GM18870 (cell line): ENCODE results near the gene YES1.
A peak's percentile ranks its signal among the peaks of the same experiment; 100 is the strongest.
"Not testable (repeated sequence)": the region's sequence is repeated elsewhere in the genome, so short reads cannot be mapped to it uniquely, and the experiment has no call there.

ENCODE experiments used
- ATAC-seq: cut with Tn5 transposase; IDR thresholded peaks from one replicate; pipeline ENCODE4 v1.9.1; 2021; ENCODE audit warnings: moderate library complexity; ENCODE audit not compliant: unreplicated experiment

The YES1 gene

GRCh38 chr18:730692-731091, 81.3 kb downstream of the YES1 start:
- ATAC-seq, result no peak

GRCh38 chr18:730120-730519, 81.9 kb downstream of the YES1 start:
- ATAC-seq, result not testable (repeated sequence)

GRCh38 chr18:725646-726045, 86.4 kb downstream of the YES1 start:
- no peak for ATAC-seq

GRCh38 chr18:723541-724080, 88.4 kb downstream of the YES1 start:
- ATAC-seq, result no peak

GRCh38 chr18:717003-717402, 95.0 kb downstream of the YES1 start:
- no peak for ATAC-seq

- no peak for ATAC-seq
Observed at GRCh38 chr18:715626-716025, 96.4 kb downstream of the YES1 start.

- ATAC-seq, result no peak
Observed at GRCh38 chr18:713135-713490, 98.9 kb downstream of the YES1 start.

GRCh38 chr18:712401-713134, 99.5 kb downstream of the YES1 start, which contains the start of gene ENOSF1:
TSS of gene ENOSF1 (minus strand) at chr18:712630. CDS start at chr18:712587, 43 bp downstream.
- peak; percentile 51 for ATAC-seq

GRCh38 chr18:711657-712400, 100.2 kb downstream of the YES1 start:
- peak; percentile 70 for ATAC-seq

- ATAC-seq, result no peak
Observed at GRCh38 chr18:711310-711656, 100.8 kb downstream of the YES1 start.

- no peak for ATAC-seq
Observed at GRCh38 chr18:710418-711300, 101.4 kb downstream of the YES1 start.

GRCh38 chr18:709771-710170, 102.3 kb downstream of the YES1 start:
- no peak for ATAC-seq

- ATAC-seq, result no peak
Observed at GRCh38 chr18:708096-708495, 103.9 kb downstream of the YES1 start.

GRCh38 chr18:706405-706804, 105.6 kb downstream of the YES1 start:
- no peak for ATAC-seq

- ATAC-seq, result no peak
Observed at GRCh38 chr18:703213-703967, 108.7 kb downstream of the YES1 start.

GRCh38 chr18:697800-698199, 114.2 kb downstream of the YES1 start:
- ATAC-seq, result no peak

- no peak for ATAC-seq
Observed at GRCh38 chr18:697012-697411, 115.0 kb downstream of the YES1 start.

GRCh38 chr18:693466-694187, 118.4 kb downstream of the YES1 start:
- no peak for ATAC-seq

GRCh38 chr18:692824-693223, 119.2 kb downstream of the YES1 start:
- ATAC-seq, result no peak

- ATAC-seq, result no peak
Observed at GRCh38 chr18:688323-688722, 123.7 kb downstream of the YES1 start.
